ENCODE measurements around the gene KSR1. TPM values are rescaled to one million over a fixed set of nuclear protein-coding genes. Genes with fewer than 3 reads are reported as not detected.

The KSR1 gene
- polyA plus RNA-seq, 1 of the 3 experiments (the other 2 are of a cell fraction), result 7.5 TPM

GRCh38 chr17:27634776-27635175, 178.5 kb downstream of the KSR1 start:
- 96% methylated on average over 2 of the region's 2 CpGs for WGBS (ENCODE audit: low lambda C conversion rate)
- no peaks in the 10 kb centered on the region for H3K9me2 ChIP-seq
- CTCF ChIA-PET, result interaction anchor here (0.7 to 1.5 kb wide), 6 partner anchors 12 to 245 kb away, joined by 3 to 9 read pairs (median 4); no protein-coding TSS in a partner anchor
- no peak overlapping the region for H2AFZ ChIP-seq (ENCODE audit: low read depth)
- no peak overlapping the region for H3K27ac ChIP-seq (ENCODE audit: low read depth in 2 of 2, low read length in 1 of 2)
- no peak overlapping the region for H3K9ac ChIP-seq
- H3K4me2 ChIP-seq, result no peak overlapping the region
- no peak overlapping the region for H3K4me3 ChIP-seq (ENCODE audit: low read depth in 2 of 2, low read length in 1 of 2)
- H3K79me2 ChIP-seq (ENCODE audit: insufficient read depth), result no peaks in the 10 kb centered on the region
- H3K36me3 ChIP-seq (replicated peaks in 1 of 2; ENCODE audit: control insufficient read depth in 1 of 2, insufficient read depth in 2 of 2, low read length in 1 of 2), result no peaks in the 10 kb centered on the region
- POLR2A ChIA-PET, result no interaction called here
- TF ChIP-seq SMC3 (IDR thresholded peaks at IDR 0.05; ENCODE audit: low read depth, low read length) (no peak), CTCF (IDR thresholded peaks at IDR 0.05) (no peak), RFX5 (IDR thresholded peaks at IDR 0.05; ENCODE audit: low read length) (no peak), EP300 (IDR thresholded peaks at IDR 0.05; ENCODE audit: borderline replicate concordance in 1 of 2, low read depth in 1 of 2, low read length in 1 of 2) (no peak), ZBTB33 (IDR thresholded peaks at IDR 0.05; ENCODE audit: borderline replicate concordance, low read depth) (no peak), POLR2AphosphoS5 (IDR thresholded peaks at IDR 0.05; ENCODE audit: low read depth, low read length) (no peak), TEAD4 (IDR thresholded peaks at IDR 0.05; ENCODE audit: borderline replicate concordance, insufficient read depth) (no peak), JUND (IDR thresholded peaks at IDR 0.05) (no peak), YY1 (IDR thresholded peaks at IDR 0.05; ENCODE audit: low read depth) (no peak), CHD2 (IDR thresholded peaks at IDR 0.05; ENCODE audit: low read length, partially characterized antibody) (no peak), USF2 (IDR thresholded peaks at IDR 0.05; ENCODE audit: borderline replicate concordance, low read depth, low read length) (no peak)
- no peak for DNase-seq
- H3F3A ChIP-seq (replicated peaks; ENCODE audit: insufficient read depth), result no peaks in the 10 kb centered on the region
- no peaks in the 10 kb centered on the region for H3K9me3 ChIP-seq
- H3K4me1 ChIP-seq (ENCODE audit: control insufficient read depth in 1 of 2, insufficient read depth in 2 of 2, low read depth in 1 of 2, low read length in 1 of 2), result no peaks in the 10 kb centered on the region; a peak in 1 of 4 replicates
- no peaks in the 10 kb centered on the region for H3K27me3 ChIP-seq (ENCODE audit: insufficient read depth)
- no peaks in the 10 kb centered on the region for H4K20me1 ChIP-seq (ENCODE audit: insufficient read depth)

- no peak for DNase-seq
- no peak overlapping the region for H2AFZ ChIP-seq (ENCODE audit: low read depth)
- no peak overlapping the region for H3K27ac ChIP-seq (ENCODE audit: low read depth in 2 of 2, low read length in 1 of 2)
- no peaks in the 10 kb centered on the region for H3K79me2 ChIP-seq (ENCODE audit: insufficient read depth)
- WGBS (ENCODE audit: low lambda C conversion rate), result 76% methylated on average over 6 of the region's 6 CpGs
- CTCF ChIA-PET, result interaction anchor here (0.7 to 1.5 kb wide), 5 partner anchors 13 to 245 kb away, joined by 3 to 9 read pairs (median 4); no protein-coding TSS in a partner anchor
- no peaks in the 10 kb centered on the region for H3F3A ChIP-seq (replicated peaks; ENCODE audit: insufficient read depth)
- no peak overlapping the region for H3K4me3 ChIP-seq (ENCODE audit: low read depth in 2 of 2, low read length in 1 of 2)
- no peaks in the 10 kb centered on the region for H3K9me2 ChIP-seq
- POLR2A ChIA-PET, result no interaction called here
- H3K9ac ChIP-seq, result no peak overlapping the region
- H3K36me3 ChIP-seq (replicated peaks in 1 of 2; ENCODE audit: control insufficient read depth in 1 of 2, insufficient read depth in 2 of 2, low read length in 1 of 2), result no peaks in the 10 kb centered on the region
- no peaks in the 10 kb centered on the region for H4K20me1 ChIP-seq (ENCODE audit: insufficient read depth)
- no peaks in the 10 kb centered on the region for H3K27me3 ChIP-seq (ENCODE audit: insufficient read depth)
- H3K4me1 ChIP-seq (ENCODE audit: control insufficient read depth in 1 of 2, insufficient read depth in 2 of 2, low read depth in 1 of 2, low read length in 1 of 2), result no peaks in the 10 kb centered on the region; a peak in 1 of 4 replicates
- no peak overlapping the region for H3K4me2 ChIP-seq
- no peaks in the 10 kb centered on the region for H3K9me3 ChIP-seq
- TF ChIP-seq MXI1 (IDR thresholded peaks at IDR 0.05; ENCODE audit: low read depth, low read length), result no peak
- no peak for TF ChIP-seq RXRA (IDR thresholded peaks at IDR 0.05; ENCODE audit: borderline replicate concordance, low read depth)
- no peak for TF ChIP-seq TAF1 (IDR thresholded peaks at IDR 0.05; ENCODE audit: borderline replicate concordance, low read depth, low read length)
- TF ChIP-seq IRF3 (IDR thresholded peaks at IDR 0.05; ENCODE audit: low read depth, low read length), result no peak
- no peak for TF ChIP-seq PBX3 (IDR thresholded peaks at IDR 0.05)
Measured at GRCh38 chr17:27635275-27635823, 179.1 kb downstream of the KSR1 start.
